ENCODE data around the gene COL6A1.
"Not testable (repeated sequence)": the region's sequence is repeated elsewhere in the genome, so short reads cannot be mapped to it uniquely, and the experiment has no call there.

Gene COL6A1

DNA sequence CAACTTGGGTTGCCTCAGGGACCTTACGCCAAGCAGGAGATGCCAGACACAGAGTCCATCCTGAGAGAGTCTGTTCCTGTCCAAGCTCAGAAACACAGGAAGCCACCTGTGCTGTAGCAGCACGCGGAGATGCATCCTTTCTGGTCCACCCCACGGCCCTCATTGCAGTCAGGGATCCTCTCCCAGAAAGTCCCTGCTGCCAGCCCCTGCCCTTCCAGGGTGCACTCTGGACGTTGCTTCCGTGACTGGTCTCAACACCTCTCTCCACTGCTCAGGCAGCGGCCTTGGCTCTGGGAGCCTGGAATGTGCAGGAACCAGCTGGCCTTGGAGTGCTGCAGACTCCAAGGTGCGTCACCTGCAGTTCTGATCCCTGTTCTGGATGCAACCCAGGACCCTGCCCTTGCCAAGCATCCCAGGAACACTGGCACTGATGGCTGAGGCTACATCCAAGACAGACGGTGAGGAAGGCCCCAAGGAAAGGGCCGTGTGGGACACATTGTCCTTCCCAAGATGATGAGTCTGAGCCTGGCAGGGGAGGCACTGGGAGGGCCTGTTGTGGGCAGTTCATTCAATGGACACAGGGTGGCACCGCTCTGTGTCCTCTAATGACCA, 21.7 kb upstream of the COL6A1 start:
- no peaks in the 10 kb centered on the region for H3K36me3 ChIP-seq (ENCODE audit: control insufficient read depth, low read depth, low read length)
- no peaks in the 10 kb centered on the region for H3K27me3 ChIP-seq (ENCODE audit: control insufficient read depth, insufficient read depth, low read length)
- peaks cover 4% of the 10 kb centered on the region for H3K9me3 ChIP-seq (ENCODE audit: control insufficient read depth, low read depth, low read length)
- no peak overlapping the region for H3K27ac ChIP-seq (ENCODE audit: low read length)
- H3K4me1 ChIP-seq (ENCODE audit: control insufficient read depth, low read depth, low read length) = no peaks in the 10 kb centered on the region
- H3K4me3 ChIP-seq (ENCODE audit: low read length) = no peak overlapping the region
- no peak overlapping the region for H3K9ac ChIP-seq (ENCODE audit: low read length)

DNA sequence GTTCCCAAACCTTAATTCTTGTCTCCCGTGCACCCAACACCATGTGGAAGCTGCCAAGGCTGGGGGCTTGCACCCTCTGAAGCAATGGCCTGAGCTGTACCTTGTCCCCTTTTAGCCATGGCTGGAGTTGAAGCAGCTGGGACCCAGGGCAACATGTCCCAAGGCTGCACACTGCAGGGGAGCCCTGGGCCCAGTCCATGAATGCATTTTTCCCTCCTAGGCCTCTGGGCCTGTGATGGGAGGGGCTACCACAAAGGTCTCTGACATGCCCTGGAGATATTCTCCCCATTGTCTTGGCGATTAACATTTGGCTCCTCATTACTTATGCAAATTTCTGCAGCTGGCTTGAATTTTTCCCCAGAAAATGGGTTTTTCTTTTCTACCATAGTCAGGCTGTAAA, 20.2 kb upstream of the COL6A1 start:
- not testable (repeated sequence) for H3K9me3 ChIP-seq (ENCODE audit: control insufficient read depth, low read depth, low read length); H3K4me1 ChIP-seq (ENCODE audit: control insufficient read depth, low read depth, low read length); H3K27ac ChIP-seq (ENCODE audit: low read length); H3K36me3 ChIP-seq (ENCODE audit: control insufficient read depth, low read depth, low read length); H3K9ac ChIP-seq (ENCODE audit: low read length); H3K27me3 ChIP-seq (ENCODE audit: control insufficient read depth, insufficient read depth, low read length); H3K4me3 ChIP-seq (ENCODE audit: low read length)

DNA sequence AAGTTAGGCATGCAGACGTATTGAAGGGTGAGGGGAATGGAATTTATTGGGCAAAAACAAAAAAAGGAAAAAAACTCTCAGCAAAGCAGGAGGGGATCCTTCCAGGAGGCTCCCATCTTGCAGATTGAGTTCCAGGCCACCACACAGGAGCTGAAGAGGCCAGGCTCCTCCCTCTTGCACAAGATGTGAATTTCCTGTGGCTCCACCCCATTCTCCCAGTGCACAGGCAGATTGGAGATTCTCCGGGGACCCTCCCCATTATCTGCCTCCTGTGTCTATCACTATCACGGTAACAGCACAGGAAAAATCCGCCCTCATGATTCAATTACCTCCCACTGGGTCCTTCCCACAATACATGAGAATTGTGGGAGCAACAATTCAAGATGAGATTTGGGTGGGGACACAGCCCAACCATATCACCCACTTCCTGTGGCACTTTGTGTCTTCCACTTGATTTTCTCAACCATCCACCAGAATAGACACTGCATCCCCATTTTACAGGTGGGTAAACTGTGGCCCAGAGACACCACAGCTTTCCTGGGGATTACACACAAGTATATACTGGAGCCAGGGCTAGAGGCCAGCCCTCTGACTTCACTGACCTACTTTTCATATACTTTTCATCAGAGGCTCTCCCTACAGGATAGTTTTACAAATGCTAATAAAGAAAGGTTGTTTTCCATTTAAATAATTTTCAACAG, 18.9 kb upstream of the COL6A1 start:
- Histone ChIP-seq H3K9ac (ENCODE audit: low read length) (no peak overlapping the region), H3K27me3 (ENCODE audit: control insufficient read depth, insufficient read depth, low read length) (no peaks in the 10 kb centered on the region), H3K9me3 (ENCODE audit: control insufficient read depth, low read depth, low read length) (peaks cover 4% of the 10 kb centered on the region), H3K4me3 (ENCODE audit: low read length) (no peak overlapping the region), H3K27ac (ENCODE audit: low read length) (no peak overlapping the region), H3K4me1 (ENCODE audit: control insufficient read depth, low read depth, low read length) (no peaks in the 10 kb centered on the region), H3K36me3 (ENCODE audit: control insufficient read depth, low read depth, low read length) (no peaks in the 10 kb centered on the region)

DNA sequence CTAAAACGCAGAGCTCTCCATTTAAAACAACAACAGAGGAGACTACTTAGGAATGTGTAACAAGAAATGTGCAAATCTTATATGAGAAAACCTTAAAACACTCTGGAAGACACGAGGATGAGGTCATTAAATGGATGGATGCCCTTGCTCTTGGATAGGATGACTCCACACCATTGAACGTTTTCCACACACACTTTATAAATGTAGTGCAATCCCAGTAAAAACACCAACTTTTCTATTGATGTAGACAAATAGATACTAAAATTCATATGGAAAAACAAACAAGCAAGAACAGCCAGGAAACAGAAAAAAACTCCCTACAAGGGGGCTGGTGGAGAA, 18.4 kb upstream of the COL6A1 start:
- Histone ChIP-seq H3K9me3 (ENCODE audit: control insufficient read depth, low read depth, low read length) (peaks cover 4% of the 10 kb centered on the region), H3K27me3 (ENCODE audit: control insufficient read depth, insufficient read depth, low read length) (no peaks in the 10 kb centered on the region), H3K4me3 (ENCODE audit: low read length) (no peak overlapping the region), H3K9ac (ENCODE audit: low read length) (no peak overlapping the region), H3K36me3 (ENCODE audit: control insufficient read depth, low read depth, low read length) (no peaks in the 10 kb centered on the region), H3K27ac (ENCODE audit: low read length) (no peak overlapping the region), H3K4me1 (ENCODE audit: control insufficient read depth, low read depth, low read length) (no peaks in the 10 kb centered on the region)

DNA sequence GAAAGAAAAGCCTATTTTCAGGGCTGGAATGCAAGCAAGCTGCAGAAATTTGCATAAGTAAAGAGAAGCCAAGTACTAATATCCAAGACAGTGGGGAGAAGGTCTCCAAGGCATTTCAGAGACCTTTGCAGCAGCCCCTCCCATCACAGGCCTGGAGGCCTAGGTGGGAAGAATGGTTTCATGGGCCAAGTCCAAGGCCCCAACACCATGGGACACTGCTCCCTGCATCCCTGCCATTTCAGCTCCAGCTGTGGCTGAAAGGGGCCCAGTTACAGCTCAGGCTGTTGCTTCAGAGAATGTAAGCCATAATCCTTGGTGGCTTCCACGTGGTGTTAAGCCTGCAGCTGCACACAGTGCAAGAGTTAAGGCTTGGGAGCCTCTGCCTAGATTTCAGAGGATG, 16.9 kb upstream of the COL6A1 start:
- H3K4me1 ChIP-seq (ENCODE audit: control insufficient read depth, low read depth, low read length) = no peaks in the 10 kb centered on the region
- no peaks in the 10 kb centered on the region for H3K36me3 ChIP-seq (ENCODE audit: control insufficient read depth, low read depth, low read length)
- no peak overlapping the region for H3K9ac ChIP-seq (ENCODE audit: low read length)
- no peak overlapping the region for H3K27ac ChIP-seq (ENCODE audit: low read length)
- H3K4me3 ChIP-seq (ENCODE audit: low read length) = no peak overlapping the region
- H3K27me3 ChIP-seq (ENCODE audit: control insufficient read depth, insufficient read depth, low read length) = no peaks in the 10 kb centered on the region
- H3K9me3 ChIP-seq (ENCODE audit: control insufficient read depth, low read depth, low read length) = peaks cover 4% of the 10 kb centered on the region

DNA sequence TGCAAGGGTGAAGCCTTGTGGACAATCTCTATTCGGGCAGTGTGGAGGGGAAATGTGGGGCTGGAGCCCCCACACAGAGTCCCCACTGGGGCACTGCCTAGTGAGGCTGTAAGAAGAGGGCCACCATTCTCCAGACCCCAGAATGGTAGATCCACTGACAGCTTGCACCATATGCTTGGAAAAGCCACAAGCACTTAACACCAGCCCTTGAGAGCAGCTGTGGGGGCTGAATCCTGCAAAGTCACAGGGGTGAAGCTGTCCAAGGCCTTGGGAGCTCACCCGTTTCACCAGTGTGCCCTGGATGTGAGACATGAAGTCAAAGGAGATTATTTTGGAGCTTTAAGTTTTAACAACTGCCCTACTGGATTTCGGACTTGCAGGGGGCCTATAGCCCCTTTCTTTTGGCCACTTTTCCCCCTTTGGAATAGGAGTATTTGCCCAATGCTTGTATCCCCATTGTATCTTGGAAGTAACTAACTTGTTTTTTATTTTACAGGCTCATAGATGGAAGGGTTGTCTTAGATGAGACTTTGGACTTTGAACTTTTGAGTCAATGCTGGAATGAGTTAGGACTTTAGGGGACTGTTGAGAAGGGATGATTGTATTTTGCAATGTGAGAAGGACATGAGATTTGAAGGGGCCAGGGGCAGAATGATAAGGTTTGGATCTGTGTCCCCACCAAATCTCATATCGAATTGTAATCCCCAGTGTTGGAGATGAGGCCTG, 16.3 kb upstream of the COL6A1 start:
- Histone ChIP-seq H3K27me3 (ENCODE audit: control insufficient read depth, insufficient read depth, low read length) (no peaks in the 10 kb centered on the region), H3K9me3 (ENCODE audit: control insufficient read depth, low read depth, low read length) (peaks cover 4% of the 10 kb centered on the region), H3K27ac (ENCODE audit: low read length) (no peak overlapping the region), H3K4me1 (ENCODE audit: control insufficient read depth, low read depth, low read length) (no peaks in the 10 kb centered on the region), H3K36me3 (ENCODE audit: control insufficient read depth, low read depth, low read length) (no peaks in the 10 kb centered on the region), H3K9ac (ENCODE audit: low read length) (no peak overlapping the region), H3K4me3 (ENCODE audit: low read length) (no peak overlapping the region)

DNA sequence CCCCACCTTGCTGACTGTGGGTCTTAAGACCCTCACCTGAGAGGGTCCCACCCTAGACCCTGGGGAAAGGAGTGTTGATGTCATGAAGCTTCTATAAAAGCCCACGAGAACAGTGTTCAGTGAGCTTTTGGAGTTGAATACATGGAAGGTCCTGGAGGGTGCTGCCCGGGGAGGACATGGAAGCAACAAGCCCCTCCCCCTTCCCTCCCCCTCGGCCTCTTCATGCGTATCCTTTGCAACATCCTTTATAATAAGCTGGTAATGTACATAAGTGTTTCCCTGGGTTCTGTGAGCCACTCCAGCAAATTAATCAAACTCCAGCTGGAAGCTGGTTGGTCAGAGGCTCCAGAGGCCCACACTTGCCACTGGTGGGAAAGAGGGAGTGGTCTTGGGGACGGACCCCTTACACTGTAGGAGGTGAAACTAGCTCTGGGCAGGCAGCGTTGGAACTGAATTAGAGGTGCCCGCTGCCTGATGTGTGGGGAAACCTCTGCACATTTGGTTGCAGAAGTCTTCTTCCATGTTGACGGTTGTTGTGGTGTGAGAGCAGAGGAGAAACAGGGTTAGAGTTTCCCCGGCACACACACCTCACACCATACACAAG, 14.7 kb upstream of the COL6A1 start:
- Histone ChIP-seq H3K27me3 (ENCODE audit: control insufficient read depth, insufficient read depth, low read length) (peaks cover under 1% of the 10 kb centered on the region), H3K9ac (ENCODE audit: low read length) (no peak overlapping the region), H3K4me1 (ENCODE audit: control insufficient read depth, low read depth, low read length) (no peaks in the 10 kb centered on the region), H3K4me3 (ENCODE audit: low read length) (no peak overlapping the region), H3K9me3 (ENCODE audit: control insufficient read depth, low read depth, low read length) (peaks cover 4% of the 10 kb centered on the region), H3K36me3 (ENCODE audit: control insufficient read depth, low read depth, low read length) (no peaks in the 10 kb centered on the region), H3K27ac (ENCODE audit: low read length) (no peak overlapping the region)

DNA sequence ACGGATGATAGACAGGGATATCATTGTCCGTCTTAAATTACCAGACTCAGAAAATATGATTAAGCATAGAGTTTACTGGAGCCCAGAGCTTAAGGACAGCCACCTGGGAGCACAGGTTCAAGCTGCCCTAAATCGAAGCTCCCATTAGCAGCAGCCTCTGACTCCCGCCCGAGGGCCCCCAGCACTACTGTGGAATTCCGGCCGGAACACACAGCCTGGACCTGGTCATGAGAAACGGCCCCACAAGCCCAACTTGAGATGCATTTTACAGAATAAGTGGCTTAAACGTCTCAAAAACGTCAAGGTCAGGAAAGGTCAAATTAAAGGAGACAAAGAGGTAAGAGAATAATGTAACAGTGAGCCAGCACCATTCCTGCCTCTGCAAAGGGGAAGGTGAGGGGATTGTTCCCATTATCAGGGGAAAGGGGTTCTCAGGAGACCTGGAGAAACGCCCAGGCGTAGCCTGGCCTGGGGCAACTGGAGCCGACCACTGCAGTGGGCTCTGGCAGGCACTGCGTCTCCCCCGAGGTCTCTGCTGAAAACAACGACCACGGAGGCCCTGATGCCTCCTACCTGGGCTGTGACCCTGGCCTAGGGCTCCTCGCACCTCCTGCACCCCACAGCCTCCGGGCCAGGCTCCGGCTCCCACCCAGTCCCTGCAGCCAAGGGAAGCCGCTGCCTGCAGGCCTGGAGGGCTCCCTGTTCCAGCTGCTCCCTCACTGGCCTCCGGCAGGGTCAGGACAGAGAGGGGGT, 11.5 kb upstream of the COL6A1 start:
- Histone ChIP-seq H3K9me3 (ENCODE audit: control insufficient read depth, low read depth, low read length) (no peaks in the 10 kb centered on the region), H3K4me3 (ENCODE audit: low read length) (no peak overlapping the region), H3K27ac (ENCODE audit: low read length) (no peak overlapping the region), H3K36me3 (ENCODE audit: control insufficient read depth, low read depth, low read length) (no peaks in the 10 kb centered on the region), H3K9ac (ENCODE audit: low read length) (no peak overlapping the region), H3K27me3 (ENCODE audit: control insufficient read depth, insufficient read depth, low read length) (peaks cover 27% of the 10 kb centered on the region), H3K4me1 (ENCODE audit: control insufficient read depth, low read depth, low read length) (peaks cover 3% of the 10 kb centered on the region)

DNA sequence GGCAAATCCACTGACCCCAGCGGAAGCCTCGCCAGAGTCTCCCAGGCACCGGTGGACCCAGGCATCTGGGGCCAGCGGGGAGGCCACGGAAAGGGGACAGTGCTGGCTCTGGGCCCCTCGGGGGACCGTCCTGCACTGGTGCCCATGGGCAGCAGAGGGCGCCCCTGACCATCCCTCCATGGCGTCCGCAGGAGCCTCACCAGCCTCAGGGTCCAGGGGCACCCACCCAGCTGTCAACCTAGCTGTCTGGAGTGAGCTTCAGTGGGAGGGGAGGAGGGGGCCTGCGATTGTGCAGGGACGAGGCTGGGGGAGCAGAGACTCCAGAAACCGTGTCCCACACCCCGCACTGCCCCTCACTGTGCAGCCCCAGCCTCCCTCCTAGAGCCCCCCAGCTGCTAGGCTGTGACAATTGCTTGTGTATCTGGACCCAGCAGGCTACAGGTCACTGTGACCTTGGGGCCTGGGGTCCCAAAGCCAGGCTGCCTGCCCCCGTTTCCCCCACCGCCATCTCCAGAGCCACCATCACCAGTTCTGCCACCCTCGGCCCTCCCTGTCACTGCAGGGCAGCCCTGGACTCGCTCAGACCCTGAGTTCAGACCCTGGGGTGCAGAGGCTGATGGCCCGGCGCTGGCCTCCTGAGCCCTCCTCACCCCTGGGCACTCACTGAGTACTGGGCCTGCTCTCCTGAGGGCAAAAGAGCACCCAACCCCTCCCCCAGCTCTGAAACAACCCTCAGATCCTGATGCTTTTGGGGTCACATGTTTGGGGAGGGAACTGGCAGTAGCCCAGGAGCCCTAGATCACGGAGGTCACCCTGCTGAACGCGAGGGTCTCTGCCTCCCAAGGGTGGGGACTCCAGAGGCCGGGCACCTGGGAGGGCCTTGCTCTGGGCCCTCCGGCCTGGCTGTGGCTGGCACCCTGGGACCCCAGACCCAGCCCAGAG, 10.6 kb upstream of the COL6A1 start:
- Histone ChIP-seq H3K27ac (ENCODE audit: low read length) (no peak overlapping the region), H3K9ac (ENCODE audit: low read length) (no peak overlapping the region), H3K4me3 (ENCODE audit: low read length) (no peak overlapping the region), H3K27me3 (ENCODE audit: control insufficient read depth, insufficient read depth, low read length) (peaks cover 32% of the 10 kb centered on the region), H3K9me3 (ENCODE audit: control insufficient read depth, low read depth, low read length) (no peaks in the 10 kb centered on the region), H3K4me1 (ENCODE audit: control insufficient read depth, low read depth, low read length) (peaks cover 3% of the 10 kb centered on the region), H3K36me3 (ENCODE audit: control insufficient read depth, low read depth, low read length) (no peaks in the 10 kb centered on the region)

DNA sequence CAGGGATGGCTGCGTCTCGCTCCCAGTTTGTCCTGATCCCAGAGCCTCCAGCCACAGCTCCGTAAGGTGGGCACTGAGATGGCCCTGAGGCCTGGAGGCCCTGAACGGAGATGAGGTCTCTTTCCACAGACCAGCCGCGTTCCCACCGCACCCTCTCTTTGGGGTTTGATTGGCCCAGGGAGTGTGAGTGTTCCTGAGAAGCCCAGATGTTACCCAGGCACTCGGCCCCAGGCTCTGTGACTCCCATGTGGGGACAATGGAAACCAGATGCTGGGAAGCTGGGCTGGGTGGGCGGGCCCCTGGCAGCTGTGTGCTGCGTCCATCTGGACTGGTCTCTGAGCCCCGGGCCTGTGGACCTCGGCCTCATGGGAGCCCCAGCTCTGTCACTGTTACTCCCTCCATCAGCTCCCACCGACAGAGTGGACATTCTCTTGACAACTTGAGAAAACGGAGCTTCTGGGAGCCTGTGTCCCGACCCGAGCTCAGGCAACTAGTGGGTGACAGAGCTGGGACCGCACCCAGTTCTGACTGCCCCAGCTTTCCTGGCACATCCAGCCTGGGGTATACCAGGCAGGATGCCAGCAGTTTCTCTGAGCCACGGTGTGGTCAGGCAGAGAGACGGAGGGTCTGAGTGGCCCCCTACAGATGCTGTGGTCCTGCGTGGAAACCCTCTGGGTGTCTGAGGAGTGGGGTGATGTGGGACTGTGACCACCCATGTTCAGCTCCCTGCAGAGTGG, 9.8 kb upstream of the COL6A1 start:
- H3K4me3 ChIP-seq (ENCODE audit: low read length) = peak overlapping the region; percentile 59
- no peak overlapping the region for H3K9ac ChIP-seq (ENCODE audit: low read length)
- no peak overlapping the region for H3K27ac ChIP-seq (ENCODE audit: low read length)
- H3K27me3 ChIP-seq (ENCODE audit: control insufficient read depth, insufficient read depth, low read length) = peaks cover 35% of the 10 kb centered on the region
- no peaks in the 10 kb centered on the region for H3K36me3 ChIP-seq (ENCODE audit: control insufficient read depth, low read depth, low read length)
- peaks cover 3% of the 10 kb centered on the region for H3K4me1 ChIP-seq (ENCODE audit: control insufficient read depth, low read depth, low read length)
- H3K9me3 ChIP-seq (ENCODE audit: control insufficient read depth, low read depth, low read length) = no peaks in the 10 kb centered on the region
